Measurements from ENCODE around the gene MAPKAPK2.

MAPKAPK2 gene

DNA sequence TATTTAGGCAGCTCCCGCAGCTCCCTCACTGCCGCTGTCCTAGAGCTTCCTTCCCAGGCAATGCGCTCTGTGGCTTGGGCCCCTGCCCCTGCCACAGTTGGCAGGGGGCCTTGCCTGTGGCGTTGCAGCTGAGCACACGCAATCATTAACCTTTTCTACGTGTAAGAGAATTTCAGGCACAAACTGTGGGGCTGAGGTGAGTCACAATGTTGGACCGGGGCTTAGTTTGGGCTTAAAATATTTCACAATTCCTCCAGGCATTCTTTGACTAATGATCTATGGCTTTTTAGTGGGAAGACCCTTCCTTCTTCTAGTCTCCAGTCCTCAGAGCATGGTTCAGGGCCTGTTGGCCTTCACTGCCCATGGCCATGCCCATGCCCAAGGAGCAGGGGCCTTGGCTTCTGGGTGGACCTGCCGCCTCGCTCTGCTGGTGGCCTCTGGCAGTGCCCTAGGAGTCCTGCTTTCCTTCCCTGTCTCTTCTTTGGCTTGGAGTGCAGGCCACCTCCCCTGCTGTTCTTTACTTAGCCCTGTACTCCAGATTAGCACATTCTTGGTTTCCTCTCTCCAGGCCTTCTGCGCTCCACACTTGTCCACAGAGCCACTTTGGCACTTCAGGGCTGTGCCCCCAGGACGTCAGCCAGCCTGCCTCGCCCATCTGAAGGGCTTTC, 39.2 kb downstream of the MAPKAPK2 start:
- no peak for DNase-seq

DNA sequence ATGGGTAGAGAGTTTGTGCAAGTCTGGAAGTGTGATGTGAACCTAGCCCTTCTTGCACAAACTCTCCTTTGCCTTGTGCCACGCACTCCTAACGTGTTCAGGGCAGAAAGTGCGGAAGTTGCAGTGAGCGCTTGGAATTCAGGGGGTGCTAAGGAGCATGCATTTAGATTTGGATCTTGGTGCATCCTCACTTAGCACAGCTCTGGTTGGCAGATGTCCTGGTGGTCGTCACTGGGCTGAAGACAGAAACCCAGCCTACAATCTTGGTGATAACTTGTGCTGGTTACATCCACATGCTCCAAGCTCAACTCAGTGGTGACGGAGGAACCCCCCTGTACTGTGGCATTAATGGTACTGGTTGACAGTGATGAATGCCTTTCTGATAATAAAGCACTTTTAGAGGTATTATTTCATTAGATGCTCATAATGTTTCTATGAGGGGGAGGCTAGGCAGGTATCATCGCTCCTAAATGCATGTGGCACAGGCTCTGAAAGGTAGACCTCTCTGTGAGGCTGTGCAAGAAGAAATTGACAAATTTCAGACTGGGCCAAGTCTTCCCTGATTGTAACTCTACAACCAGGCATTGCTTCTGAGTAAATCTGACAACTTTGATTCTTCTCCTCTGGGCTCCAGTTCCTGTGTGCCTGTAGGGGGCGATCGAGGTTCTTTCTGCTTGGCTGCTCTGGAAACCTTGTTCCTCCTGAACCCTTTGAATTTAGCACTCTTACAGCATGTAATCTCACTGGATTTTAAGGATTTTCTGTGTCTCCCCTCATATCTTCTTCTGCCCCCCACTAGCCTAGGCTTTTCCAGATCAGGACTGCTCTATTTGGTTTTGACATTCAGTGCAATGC, 40.6 kb downstream of the MAPKAPK2 start:
- peak; percentile 67 to 79 for DNase-seq

DNA sequence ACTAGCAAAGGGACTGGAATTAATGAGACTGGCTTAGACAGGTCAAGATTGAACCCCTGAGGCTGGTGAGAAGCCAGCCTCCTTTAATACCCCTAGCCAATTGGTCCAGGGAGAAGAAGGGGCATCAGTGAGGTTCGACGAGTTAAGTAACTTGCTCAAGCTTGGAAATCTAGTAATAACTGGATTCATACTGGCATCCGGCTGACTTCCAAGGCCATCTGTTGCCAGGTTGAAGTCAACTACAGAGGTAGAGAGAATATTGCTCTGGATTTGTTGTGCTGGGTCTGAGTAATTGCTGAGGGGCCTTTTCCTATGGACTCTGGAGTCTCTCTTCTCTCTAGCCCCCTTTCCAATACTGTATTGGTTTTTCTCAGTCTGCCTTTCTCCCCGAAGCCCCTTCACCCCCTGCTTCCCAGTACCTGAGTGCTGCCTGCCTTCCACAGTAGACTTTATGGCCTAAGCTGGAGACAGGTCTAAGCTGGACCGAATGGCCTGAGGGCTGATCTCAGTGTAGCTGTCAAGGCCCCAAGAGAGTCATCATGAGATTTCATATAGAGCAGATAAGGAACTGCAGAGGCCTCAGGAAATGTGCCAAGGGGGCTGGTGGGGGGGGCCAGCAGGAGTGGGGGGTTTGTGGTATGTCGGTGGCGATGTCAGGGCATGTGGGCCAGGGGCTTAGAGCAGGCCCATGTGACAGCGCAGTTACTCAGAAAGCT, 43.4 kb downstream of the MAPKAPK2 start:
- no peak for DNase-seq

DNA sequence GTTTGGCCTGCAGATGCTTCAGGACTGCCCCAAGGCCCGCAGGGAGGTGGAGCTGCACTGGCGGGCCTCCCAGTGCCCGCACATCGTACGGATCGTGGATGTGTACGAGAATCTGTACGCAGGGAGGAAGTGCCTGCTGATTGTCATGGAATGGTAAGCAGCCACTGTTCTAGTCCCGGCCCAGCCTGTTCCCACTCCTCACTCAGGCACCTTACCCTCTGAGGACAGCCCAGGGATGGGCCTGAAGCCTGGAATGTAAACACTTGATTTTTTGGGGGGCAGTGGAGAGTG, 43.9 kb downstream of the MAPKAPK2 start:
- no peak for DNase-seq

DNA sequence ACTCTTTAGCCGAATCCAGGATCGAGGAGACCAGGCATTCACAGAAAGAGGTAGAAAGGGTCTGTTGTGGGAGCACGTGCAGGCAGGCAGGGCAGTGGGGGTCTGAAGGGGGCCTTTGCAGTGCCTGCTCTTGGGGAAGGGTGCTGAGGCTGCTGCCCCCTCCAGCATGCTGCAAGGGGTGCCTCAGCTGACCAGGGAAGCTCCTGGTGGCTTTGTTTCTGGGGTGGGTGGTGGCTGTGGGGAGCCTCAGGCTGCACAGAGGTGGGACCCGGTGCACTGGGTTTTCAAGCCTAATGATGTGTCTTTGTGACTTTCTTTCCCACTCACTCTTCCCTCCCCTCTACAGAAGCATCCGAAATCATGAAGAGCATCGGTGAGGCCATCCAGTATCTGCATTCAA, 44.3 kb downstream of the MAPKAPK2 start:
- no peak for DNase-seq

DNA sequence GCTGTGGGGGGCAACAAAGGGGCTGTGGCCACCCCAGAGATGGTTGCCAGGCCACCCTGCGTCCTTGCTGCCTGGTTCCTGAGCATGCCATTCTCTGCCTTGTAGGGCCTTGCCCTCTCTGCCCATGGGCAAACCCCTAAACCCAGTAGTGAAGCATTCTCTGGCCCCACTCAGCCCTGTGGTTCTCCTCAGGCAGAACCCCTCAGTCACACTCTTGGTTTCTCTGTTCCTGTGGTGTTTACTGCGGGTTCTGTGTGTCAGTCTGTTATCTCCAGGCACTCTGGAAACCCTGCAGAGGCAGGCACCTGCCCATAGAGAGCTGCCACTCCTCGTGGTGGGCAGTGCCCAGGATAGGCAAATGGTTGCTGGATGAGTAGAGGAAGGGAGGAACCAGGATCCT, 44.8 kb downstream of the MAPKAPK2 start:
- no peak for DNase-seq

DNA sequence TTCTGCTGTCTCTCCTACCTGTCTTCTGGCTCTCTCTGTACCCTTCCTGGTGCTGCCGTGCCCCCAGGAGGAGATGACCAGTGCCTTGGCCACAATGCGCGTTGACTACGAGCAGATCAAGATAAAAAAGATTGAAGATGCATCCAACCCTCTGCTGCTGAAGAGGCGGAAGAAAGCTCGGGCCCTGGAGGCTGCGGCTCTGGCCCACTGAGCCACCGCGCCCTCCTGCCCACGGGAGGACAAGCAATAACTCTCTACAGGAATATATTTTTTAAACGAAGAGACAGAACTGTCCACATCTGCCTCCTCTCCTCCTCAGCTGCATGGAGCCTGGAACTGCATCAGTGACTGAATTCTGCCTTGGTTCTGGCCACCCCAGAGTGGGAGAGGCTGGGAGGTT, 47.8 kb downstream of the MAPKAPK2 start:
- DNase-seq: no peak

DNA sequence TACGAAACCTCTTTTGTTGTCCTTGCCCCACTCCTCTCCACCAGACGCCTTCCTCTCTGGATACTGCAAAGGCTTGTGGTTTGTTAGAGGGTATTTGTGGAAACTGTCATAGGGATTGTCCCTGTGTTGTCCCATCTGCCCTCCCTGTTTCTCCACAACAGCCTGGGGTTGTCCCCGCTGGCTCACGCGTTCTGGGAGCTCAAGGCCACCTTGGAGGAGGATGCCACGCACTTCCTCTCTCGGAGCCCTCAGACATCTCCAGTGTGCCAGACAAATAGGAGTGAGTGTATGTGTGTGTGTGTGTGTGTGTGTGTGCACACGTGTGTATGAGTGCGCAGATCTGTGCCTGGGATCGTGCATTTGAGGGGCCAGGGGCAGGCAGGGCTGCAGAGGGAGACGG, 48.3 kb downstream of the MAPKAPK2 start:
- no peak for DNase-seq

DNA sequence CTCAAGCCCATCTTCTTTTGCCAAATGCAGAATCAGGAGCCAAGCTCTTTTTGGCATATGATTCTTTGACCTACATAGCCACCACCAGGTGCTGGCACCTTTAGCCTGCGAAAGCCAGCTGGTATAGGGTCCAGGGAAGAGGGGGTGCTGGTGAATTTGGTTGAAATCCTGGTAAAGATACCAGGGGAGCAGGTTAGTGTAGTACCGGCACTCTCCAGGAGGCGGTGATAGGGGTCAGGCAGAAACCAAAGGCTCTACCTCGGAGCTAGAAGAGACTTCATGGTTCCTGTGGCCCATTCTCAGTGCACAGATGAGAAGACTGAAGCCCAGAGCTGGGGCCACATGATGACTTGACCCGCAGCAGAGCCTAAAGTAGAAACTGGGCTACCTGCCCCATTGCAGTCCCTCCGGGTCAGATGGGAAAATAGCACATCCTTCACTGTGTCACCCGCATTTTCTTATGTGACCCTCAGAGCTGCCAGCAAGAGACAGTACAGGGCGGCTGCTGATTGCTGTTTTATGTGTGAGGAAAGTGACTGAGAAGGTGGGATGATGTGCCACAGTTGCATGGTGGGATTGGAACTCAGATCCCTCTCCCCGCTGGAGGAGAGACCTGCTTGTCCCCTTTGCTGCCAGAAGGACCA, 49.9 kb downstream of the MAPKAPK2 start:
- DNase-seq: peak; percentile 87 to 88

DNA sequence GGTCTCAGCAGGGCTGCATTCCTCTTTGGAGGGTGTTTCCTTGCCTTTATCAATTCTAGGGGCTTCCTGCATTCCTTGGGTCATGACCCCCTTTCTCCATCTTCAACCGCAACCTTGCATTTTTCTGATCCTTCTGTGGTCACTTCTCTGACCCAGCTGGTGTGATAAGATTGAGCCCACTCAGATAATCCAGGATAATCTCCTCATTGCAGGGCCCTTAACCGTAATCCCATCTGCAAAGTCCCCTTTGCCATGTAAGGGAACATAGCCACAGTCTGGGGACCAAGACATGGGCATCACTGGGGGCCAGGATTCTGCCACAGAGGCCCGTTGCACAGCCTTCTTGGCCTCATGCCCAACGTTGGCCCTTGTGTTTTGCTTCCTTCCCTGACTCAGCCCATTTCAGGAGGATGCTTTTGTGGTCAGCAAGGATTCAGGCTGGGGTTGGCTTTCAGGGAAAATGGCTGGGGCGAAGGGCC, 50.9 kb downstream of the MAPKAPK2 start:
- no peak for DNase-seq

DNA sequence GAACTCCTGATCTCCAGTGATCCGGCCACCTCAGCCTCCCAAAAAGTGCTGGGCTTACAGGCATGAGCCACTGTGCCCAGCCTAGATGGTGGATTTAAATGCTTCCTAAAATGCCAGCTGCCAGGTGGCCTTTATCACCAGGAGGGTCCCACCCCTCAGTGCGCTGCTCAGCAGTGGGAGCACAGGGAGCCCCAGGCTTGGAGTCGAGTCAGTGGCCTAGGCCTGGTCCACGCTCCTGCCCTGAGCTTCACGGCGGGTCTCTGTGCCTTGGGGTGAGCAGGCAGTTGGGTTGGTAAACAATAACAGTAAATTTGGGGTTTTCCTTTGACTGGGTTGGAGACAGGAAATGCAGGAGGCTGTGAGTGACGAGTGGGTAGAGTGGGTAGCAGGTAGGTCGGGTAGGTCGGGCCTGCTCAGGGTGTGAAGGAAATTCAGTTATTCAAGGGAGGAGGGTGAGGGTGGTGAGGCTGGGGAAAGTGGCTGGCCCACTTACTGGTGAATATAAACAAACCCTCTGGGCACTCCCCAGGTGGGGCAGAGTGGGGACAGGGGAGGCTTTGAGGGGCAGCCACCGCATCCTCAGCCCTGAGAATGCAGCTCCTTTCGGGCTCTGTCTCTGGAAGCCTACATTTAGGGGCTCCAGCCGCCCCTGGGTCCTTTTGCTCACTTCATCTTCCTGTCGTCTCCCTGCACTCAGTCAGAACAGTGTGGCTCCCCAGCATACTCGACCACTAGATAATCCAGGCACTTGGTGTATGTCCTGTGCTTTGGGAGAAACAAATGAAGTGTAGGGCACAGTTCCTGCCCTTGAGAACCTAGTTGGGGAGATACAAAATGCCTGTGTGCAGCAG, 52.4 kb downstream of the MAPKAPK2 start:
- no peak for DNase-seq

DNA sequence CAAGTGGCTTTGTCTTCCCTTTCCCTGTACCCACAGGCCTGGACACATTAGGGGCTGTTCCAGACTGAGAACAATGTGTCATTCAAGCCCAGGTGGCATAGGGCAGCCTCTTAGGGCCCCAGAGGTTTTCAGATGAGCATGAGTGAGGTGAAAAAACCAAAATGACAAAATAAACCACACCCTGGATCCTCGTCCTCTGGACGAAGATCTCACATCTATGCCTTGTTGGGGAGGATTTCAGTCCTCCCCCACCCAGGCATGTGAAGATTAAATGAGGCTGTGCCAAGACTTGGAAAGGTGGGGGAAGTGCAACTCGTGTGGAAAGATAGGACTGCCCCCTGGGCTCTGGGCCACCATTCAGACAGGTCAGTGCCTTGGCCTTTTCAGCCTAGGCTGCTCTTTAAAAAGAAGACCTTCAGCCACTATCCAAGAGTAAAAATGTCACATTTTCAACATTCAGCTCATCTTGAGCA, 53.1 kb downstream of the MAPKAPK2 start:
- DNase-seq: peak; percentile 56 to 61

DNA sequence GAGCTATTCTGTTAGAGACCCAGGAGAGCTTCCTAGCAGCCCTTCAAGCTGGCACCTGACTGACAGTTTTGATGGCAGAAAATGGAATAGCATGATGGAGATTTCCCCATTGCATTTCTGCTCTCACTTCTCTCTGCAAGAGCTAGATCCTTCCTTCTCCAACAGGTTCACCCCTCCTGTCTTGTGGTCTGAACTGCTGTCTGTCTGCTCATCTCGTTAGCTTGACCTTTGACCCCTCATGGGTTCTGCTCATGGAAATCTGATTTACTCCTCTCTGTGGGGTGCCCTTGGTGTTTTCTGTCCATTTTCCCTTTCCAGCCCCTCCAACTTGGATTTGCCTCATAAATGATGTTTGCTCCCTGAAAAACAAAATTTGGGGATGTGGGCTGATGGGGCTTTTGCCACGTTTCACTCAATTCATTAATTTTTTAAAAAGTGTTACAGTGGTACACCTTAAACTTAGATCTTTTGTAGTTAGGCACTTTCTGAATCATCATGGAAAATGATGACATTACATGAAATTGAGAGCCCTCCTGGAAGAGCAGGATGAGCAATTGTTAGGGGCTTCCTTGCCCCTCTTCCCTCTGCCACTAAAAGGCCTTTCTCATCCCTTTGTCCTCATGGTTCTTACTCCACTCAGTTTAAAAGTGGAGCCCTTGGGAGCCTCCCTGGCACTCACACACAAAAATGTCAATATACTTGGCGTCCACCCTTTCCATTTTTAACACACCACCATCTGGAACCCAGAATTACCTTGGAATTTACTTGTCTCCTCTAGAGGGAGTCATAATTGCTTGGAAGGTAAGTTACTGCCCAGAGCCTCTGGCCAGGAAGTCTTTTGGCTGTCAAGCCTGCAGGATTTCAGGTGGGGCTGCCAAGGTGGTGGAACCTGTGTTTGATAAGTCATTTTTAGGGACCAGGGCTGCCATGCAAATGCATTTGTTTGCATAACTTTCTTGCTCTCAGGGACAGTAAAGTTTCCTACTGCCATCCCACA, 54.0 kb downstream of the MAPKAPK2 start:
- no peak for DNase-seq

DNA sequence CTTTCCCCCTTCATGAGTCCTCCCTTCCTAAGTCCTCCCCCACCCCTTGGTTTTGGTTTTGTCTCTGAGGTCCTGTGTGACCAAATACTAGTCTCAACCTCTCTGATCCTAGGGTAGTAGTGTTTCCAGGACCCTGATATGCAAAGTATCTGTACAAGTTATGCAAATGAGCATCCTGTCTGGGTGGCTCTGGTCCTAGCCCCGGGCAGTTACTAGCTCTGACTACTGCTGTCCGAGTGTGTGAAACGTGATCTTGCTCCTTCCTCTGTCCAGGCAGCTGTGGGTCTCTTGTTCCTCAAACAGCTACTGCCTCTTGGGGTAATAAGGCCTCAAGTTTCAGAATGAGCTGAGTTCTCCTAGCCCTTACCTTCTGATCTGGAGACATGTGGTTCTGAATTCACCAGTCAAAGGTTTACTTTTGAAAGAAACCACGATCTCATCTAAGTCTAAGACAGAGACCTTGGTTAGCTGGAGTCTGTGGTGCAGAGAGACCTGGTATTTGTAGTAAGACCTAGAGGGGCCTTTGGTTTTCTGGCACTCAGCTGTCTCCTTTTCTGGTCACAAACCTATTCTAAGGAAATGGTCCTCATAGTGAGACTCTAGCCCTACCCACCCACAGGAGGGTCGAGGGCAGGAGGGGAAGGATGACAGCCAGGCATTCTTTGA, 54.8 kb downstream of the MAPKAPK2 start:
- peak; percentile 72 to 75 for DNase-seq

DNA sequence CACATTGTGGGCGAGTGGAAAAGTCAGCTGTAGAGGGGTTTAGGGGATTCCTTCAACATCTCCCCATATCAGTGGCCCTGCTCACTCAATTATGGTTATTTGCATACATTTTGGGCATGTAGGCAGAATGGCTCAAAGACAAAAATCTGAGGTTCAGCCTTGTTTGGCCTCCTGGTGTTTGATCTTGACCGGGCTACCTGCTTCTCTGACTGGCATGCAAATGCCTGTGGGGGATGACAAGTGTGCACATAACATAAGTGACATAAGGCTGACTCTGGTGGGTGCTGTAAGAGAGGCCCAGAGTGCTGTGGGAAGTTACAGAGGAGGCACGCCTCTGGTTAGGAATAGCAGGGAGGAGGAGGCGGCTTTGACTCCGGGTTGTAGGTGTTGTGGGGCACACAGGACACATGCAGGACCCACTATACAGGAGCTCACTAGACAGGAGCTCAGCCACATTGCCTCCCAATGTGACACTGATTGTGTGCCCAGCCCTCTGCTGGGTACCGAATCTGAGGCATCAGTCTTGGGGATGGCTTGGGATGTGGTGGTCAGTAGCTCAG, 56.5 kb downstream of the MAPKAPK2 start:
- DNase-seq: no peak

DNA sequence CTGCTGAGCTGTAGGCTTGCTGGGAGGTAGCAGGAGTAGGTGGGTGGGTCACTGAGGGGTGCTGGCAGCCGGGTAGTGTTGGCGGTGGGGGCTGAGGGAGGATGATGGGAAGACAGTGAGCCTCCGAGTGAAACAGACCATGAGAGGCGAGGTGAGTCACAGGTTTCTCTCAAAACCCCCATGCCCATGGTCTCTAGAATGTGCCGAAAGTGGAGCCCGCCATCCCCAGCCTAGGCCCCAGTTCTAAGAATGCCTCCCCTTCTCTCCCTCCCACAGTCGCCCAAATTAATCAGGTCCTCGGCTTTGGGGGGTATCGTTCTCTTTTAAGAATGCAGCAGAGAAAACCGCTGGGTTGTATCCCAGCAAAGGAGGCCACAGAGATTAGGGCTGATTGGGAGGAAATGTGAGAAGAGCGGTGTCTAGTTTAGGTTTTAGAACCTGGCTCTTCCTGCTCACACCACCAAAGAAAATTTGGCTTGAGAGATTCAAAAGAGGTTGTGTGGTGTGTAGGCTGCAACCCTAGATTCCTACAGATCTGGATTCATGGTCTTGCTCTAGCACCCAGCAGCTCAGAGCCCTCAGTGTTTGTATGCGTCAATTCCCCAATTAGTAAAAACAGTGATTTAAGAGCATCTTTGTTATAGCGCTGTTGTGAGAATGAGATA, 58.1 kb downstream of the MAPKAPK2 start:
- DNase-seq: peak; percentile 69 to 74

DNA sequence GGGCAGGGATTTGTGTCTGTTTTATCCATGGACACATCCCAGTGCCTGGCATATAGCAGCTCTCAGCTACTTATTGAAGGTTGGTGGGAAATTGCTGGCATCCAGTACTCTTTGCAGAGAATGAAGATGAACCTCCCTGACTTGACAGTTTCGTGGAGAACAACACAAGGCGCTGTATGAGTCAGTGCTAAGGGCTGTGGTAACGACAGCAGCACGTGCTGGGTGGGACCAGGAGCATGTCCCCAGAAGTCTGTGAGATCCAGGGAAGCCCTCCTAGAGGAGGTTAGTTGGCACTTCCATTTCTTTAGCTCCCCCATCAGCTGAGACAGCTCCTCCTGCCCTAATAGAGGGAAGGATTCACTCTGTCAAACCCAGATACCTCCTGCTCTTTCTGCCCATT, 60.0 kb downstream of the MAPKAPK2 start:
- peak in 1 of 2 experiments; percentile 49 for DNase-seq

DNA sequence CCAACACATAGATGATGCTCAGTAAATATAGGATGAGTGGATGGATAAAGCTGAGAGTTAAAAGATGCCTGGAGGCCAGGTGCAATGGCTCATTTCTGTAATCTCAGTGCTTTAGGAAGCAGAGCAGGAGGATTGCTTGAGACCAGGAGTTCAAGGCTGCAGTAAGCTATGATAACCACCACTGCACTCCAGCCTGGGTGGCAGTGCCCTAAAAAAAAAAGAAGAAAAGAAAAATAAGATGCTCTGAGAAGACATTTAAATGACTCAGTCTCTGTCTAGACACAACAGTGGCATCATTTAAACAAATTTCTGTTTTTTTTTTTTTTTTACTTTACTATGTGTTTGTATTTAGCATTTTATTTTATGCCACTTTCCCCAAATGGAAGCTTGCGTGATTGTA, 60.6 kb downstream of the MAPKAPK2 start:
- no peak for DNase-seq

DNA sequence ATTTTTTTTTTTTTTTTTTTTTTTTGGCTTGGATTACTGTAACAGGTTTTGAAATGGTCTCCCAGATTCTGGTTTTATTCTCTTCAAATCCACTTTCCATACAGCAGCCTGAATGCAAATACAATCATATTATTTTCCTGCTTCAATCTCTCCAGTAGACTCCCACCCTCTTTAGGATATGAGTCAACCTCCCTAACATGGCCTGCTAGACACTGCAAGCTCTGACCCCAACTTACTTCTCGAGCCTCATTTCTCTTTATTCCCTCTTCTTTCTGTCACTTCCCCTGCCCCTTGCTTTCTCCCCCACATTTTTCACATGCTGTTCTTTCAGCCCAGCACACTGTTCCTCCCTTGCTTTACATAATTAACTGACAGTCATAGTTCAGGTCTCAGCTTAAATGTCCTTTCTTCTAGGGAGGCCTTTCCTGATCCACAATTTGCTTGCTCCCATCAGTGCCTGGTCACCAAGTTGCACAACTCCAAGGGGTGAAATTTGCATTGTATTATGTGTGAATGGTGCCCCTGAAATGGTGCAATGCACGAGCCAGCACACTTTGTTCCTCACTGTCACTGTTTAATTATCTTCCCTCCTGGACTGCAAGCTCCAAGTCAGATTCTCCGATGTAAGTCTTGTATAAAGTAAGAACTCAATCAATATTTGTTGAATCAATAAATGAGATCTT, 63.8 kb downstream of the MAPKAPK2 start:
- no peak for DNase-seq

Measured in activated T-cell treated with anti-CD3 and anti-CD28 coated beads, Interleukin-2, amount 50 U/mL, for 48 hours (primary cell).